Measurements from ENCODE around the gene NPDC1.
A peak's percentile ranks its signal among the peaks of the same experiment; 100 is the strongest.
"Not testable (repeated sequence)": the region's sequence is repeated elsewhere in the genome, so short reads cannot be mapped to it uniquely, and the experiment has no call there.

NPDC1 gene

GRCh38 chr9:137012694-137013570 is 33.0 kb downstream of the NPDC1 start:
- H3K4me3 Mint-ChIP-seq, result no peak overlapping the region

GRCh38 chr9:137011907-137012675 is 33.9 kb downstream of the NPDC1 start:
- no peaks in the 10 kb centered on the region for H3K4me1 Mint-ChIP-seq (ENCODE audit: low read depth)
- DNase-seq, result no peak
- H3K27ac Mint-ChIP-seq, result no peak overlapping the region
- no peak overlapping the region for H3K4me3 Mint-ChIP-seq
- peaks cover 17% of the 10 kb centered on the region for H3K36me3 Mint-ChIP-seq (ENCODE audit: low read depth)
- no peaks in the 10 kb centered on the region for H3K27me3 Mint-ChIP-seq
- no peaks in the 10 kb centered on the region for H3K9me3 Mint-ChIP-seq

More at GRCh38 chr9:137012694-137013570, 33.0 kb downstream of the NPDC1 start:
- H3K4me1 Mint-ChIP-seq (ENCODE audit: low read depth), result no peaks in the 10 kb centered on the region
- no peaks in the 10 kb centered on the region for H3K9me3 Mint-ChIP-seq
- H3K27me3 Mint-ChIP-seq, result no peaks in the 10 kb centered on the region
- no peak overlapping the region for H3K27ac Mint-ChIP-seq
- DNase-seq, result no peak
- H3K36me3 Mint-ChIP-seq (ENCODE audit: low read depth), result peaks cover 17% of the 10 kb centered on the region

DNA sequence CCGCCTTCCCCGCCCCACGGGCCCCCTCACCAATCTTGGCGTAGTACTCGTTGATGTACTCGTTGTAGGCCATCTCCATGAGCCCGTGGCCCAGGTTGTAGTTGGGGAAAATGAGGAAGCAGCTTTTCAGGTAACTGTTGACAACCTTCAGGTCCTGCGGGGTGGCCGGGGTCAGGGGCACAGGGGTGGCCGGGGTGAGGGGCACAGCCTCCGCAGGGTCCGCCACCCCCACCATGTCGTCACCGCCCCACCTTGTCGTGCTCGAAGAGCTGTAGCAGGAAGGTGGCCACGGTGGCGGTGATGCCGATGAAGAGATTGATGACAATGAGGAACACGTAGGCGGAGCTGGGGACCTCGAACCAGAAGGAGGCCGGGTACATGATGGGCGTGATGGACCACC is 34.8 kb downstream of the NPDC1 start:
- Mint-ChIP-seq H3K27ac (no peak overlapping the region), H3K27me3 (no peaks in the 10 kb centered on the region), H3K4me1 (ENCODE audit: low read depth) (peaks cover 5% of the 10 kb centered on the region), H3K9me3 (no peaks in the 10 kb centered on the region), H3K4me3 (no peak overlapping the region), H3K36me3 (ENCODE audit: low read depth) (peaks cover 13% of the 10 kb centered on the region)
- no peak for DNase-seq

DNA sequence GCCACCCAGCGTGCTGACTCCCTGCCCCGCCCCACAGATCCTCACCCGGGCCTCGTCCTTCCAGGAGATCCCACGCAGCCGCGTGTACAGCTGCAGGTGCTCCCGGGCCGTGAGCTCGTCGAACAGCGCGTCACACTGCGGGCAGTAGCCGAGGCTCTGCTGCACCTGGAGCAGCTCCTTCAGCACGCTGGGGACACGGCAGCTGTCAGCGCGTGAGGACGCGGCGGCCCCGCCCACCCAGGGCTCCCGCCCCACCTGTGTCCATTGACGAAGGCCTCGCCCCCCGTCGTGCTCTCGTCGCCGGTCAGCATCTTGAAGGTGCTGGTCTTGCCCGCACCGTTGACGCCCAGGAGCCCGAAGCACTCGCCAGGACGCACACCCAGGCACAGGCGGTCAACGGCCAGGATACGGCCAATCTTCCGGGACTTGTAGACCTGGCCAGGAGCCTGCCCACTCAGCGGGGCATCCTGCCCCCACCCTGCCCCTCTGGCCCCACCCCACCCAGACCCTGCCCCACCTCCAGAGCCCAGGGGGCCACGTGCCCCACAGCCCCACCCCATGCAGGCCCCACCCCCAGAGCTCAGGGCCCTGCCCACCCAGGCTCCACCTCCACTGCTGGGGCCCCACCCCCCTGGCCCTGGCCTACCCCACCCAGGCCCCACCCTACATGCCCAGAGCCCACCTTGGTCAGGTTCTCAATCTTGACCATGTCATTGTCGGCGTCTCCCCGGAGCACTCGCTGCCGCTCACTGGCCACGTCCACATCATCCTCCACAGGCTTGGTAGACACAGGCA is 35.8 kb downstream of the NPDC1 start:
- Mint-ChIP-seq H3K4me1 (ENCODE audit: low read depth) (peaks cover 9% of the 10 kb centered on the region), H3K27ac (no peak overlapping the region), H3K27me3 (no peaks in the 10 kb centered on the region), H3K9me3 (no peaks in the 10 kb centered on the region), H3K36me3 (ENCODE audit: low read depth) (peaks cover 11% of the 10 kb centered on the region), H3K4me3 (no peak overlapping the region)
- no peak for DNase-seq

DNA sequence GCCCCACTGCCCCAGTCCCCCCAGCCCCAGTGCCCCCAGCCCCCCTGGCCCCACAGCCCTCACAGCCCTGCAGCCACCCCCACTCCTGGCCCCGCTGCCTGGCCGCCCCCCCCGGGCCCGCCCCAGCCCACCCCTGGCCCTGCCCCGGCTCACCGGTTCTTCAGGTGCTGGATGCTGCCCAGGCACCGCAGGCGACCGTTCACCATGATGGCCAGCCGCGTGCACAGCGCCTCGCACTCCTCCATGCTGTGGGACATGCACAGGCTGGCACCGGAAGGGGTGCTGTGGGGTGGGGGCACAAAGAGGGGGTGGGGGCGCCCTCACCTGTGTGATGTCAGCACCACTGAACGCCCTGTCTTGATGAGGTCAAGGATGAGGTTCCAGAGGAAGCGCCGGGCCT is 36.8 kb downstream of the NPDC1 start:
- H3K27me3 Mint-ChIP-seq, result no peaks in the 10 kb centered on the region
- H3K27ac Mint-ChIP-seq, result no peak overlapping the region
- peaks cover 9% of the 10 kb centered on the region for H3K36me3 Mint-ChIP-seq (ENCODE audit: low read depth)
- no peaks in the 10 kb centered on the region for H3K9me3 Mint-ChIP-seq
- no peak overlapping the region for H3K4me3 Mint-ChIP-seq
- H3K4me1 Mint-ChIP-seq (ENCODE audit: low read depth), result peaks cover 9% of the 10 kb centered on the region
- DNase-seq, result no peak

DNA sequence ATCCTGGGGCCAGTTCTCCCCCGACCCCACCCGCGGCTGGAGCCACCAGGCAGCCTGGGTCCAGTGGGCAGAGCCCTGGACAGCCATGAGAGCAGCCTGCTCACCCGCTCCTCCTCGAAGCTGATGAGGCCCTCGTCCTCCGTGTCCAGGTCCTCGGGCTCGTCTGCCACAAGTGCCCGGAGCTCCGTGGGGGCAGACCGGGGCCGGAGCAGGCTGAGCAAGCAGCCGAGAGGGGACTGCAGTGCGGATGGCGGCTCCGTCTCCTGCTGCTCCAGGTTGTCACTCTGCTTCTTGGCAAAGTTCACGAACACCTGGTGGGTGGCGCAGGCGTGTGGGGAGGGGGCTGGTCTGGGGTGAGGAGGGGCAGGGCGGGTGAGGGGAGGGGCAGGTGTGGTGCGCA is 37.7 kb downstream of the NPDC1 start:
- no peak overlapping the region for H3K27ac Mint-ChIP-seq
- H3K36me3 Mint-ChIP-seq (ENCODE audit: low read depth), result peaks cover 9% of the 10 kb centered on the region
- H3K4me1 Mint-ChIP-seq (ENCODE audit: low read depth), result peaks cover 9% of the 10 kb centered on the region
- H3K4me3 Mint-ChIP-seq, result no peak overlapping the region
- DNase-seq, result no peak
- no peaks in the 10 kb centered on the region for H3K27me3 Mint-ChIP-seq
- H3K9me3 Mint-ChIP-seq, result no peaks in the 10 kb centered on the region

DNA sequence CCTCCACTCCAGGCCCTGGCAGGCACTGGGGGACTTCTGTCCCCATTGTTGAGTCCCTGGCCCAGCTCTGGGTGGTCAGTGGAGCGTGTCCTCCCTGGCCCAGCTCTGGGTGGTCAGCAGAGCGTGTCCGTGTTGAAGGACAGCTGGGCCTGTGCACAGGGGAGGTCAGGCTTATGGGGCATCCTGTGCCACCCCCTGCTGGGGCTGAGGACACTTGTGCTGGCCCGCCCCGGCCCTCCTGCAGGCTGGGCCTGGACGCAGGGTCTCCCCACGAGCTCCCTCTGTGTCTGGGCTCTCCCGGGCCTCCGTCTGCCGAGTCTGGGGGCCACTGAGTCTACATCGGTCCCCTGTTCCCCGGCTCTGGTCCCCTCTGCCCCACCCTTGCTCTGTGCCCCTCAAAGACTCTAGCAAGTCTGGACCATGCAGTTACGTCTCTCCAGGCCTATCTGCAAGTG is 38.1 kb downstream of the NPDC1 start:
- no peak for DNase-seq
- Mint-ChIP-seq H3K4me1 (ENCODE audit: low read depth) (peaks cover 9% of the 10 kb centered on the region), H3K27me3 (no peaks in the 10 kb centered on the region), H3K4me3 (no peak overlapping the region), H3K9me3 (no peaks in the 10 kb centered on the region), H3K36me3 (ENCODE audit: low read depth) (peaks cover 9% of the 10 kb centered on the region), H3K27ac (no peak overlapping the region)

DNA sequence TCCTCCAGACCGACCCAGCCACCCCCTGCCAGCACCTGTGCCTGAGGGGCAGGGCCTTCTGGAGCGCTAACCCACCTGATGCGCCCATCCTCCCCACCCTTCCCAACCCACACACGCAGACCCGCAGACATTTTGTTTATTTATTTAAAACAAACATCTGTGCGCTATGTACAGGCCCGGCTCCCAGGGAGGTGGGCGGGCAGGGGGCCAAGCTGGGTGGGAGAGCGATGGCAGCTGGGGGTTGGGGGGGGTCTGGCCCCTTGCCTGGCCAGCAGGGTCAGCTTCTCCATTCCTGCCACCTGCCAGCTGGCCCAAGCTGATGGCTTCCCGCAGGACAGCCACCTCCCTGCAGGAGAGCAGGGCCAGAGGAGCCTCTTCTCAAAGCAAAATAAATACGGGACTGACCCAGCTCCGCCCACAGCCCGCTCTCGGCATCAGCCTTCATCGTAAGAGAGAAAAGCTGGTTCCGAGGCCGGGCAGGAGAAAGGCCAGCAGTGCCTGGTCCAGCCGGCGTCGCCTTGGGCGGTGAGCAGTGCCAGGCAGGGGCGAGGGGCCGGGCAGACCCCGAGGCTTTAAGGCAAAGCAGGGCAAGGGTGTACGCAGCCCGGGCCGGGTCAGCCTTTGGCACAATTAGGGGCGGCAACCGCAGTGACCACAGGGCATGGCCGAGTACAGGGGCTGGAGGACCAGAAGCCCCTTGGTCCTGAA is 38.7 kb downstream of the NPDC1 start:
- Mint-ChIP-seq H3K27ac (no peak overlapping the region), H3K9me3 (no peaks in the 10 kb centered on the region), H3K36me3 (ENCODE audit: low read depth) (peaks cover 7% of the 10 kb centered on the region), H3K27me3 (no peaks in the 10 kb centered on the region), H3K4me1 (ENCODE audit: low read depth) (peaks cover 9% of the 10 kb centered on the region), H3K4me3 (no peak overlapping the region)
- no peak for DNase-seq

DNA sequence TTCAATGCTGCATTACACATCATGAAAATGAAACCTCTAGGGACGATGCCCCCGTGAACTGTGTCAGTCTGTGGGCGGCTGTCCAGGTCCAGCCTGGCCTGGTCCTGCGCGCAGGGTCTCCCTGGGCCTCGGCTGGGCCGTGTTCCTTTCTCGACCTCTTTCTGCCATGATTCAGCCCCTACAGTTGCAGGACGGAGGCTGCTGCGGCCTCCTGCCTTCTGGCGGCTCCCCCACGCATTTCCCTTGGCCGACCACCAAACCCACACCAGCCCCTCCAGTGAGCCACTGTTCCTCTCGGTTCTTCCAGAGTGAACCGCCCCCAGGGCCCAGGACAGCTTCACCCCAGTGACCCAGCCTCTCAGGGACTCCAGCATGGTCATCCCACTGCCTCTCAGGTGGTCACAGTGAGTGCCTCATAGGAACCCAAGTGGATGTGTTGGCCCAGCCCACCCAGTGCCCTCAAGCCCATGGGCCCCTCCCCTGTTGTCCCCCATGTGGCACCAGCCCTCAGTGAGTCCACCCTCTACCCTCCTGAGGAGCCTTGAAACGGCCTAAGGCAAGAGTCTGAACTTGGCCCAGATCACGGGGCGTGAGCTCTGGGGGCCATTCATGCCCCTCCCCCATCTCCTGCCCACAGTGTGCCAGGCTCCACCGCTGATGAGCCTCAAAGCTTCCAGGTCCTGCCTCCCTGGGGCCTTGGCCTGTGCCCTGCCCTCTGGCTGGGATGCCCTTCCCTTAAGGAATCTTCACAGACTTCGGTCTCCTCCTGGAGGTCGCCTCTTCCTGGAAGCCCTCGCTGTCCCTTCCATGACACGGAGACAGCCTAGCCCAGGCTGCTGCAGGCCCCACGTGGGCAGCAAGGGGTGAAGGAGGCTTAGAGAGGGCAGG is 39.6 kb downstream of the NPDC1 start:
- Mint-ChIP-seq H3K9me3 (no peaks in the 10 kb centered on the region), H3K4me3 (no peak overlapping the region), H3K4me1 (ENCODE audit: low read depth) (peaks cover 9% of the 10 kb centered on the region), H3K27me3 (no peaks in the 10 kb centered on the region), H3K36me3 (ENCODE audit: low read depth) (peaks cover 3% of the 10 kb centered on the region), H3K27ac (peak overlapping the region; percentile 59)
- DNase-seq, result no peak

- H3K9me3 Mint-ChIP-seq; H3K27me3 Mint-ChIP-seq; H3K4me3 Mint-ChIP-seq; H3K27ac Mint-ChIP-seq; H3K36me3 Mint-ChIP-seq (ENCODE audit: low read depth): not testable (repeated sequence)
- peak; percentile 52 for DNase-seq
- H3K4me1 Mint-ChIP-seq (ENCODE audit: low read depth), result peaks cover 21% of the 10 kb centered on the region
Measured at GRCh38 chr9:137004285-137004684, 41.7 kb downstream of the NPDC1 start.

- no peak overlapping the region for H3K4me3 Mint-ChIP-seq
- H3K27me3 Mint-ChIP-seq, result peaks cover 7% of the 10 kb centered on the region
- no peaks in the 10 kb centered on the region for H3K36me3 Mint-ChIP-seq (ENCODE audit: low read depth)
- no peak for DNase-seq
- no peak overlapping the region for H3K27ac Mint-ChIP-seq
- H3K9me3 Mint-ChIP-seq, result no peaks in the 10 kb centered on the region
- peaks cover 34% of the 10 kb centered on the region for H3K4me1 Mint-ChIP-seq (ENCODE audit: low read depth)
Measured at GRCh38 chr9:137002646-137003041, 43.3 kb downstream of the NPDC1 start.

GRCh38 chr9:137001857-137002645 is 43.9 kb downstream of the NPDC1 start:
- H3K4me1 Mint-ChIP-seq (ENCODE audit: low read depth), result peaks cover 39% of the 10 kb centered on the region
- DNase-seq, result no peak
- no peaks in the 10 kb centered on the region for H3K9me3 Mint-ChIP-seq
- H3K4me3 Mint-ChIP-seq, result no peak overlapping the region
- H3K36me3 Mint-ChIP-seq (ENCODE audit: low read depth), result no peaks in the 10 kb centered on the region
- no peak overlapping the region for H3K27ac Mint-ChIP-seq
- peaks cover 9% of the 10 kb centered on the region for H3K27me3 Mint-ChIP-seq
